Superior temporal gyrus (tissue), 1 donor: ENCODE data around the gene PEF1.
A peak's percentile ranks its signal among the peaks of the same experiment; 100 is the strongest.

Experiments
- DNase-seq: peaks from one replicate; pipeline ENCODE4 v3.0.0-alpha.2; 2016; ENCODE audit errors: extremely low spot score

Gene PEF1

GRCh38 chr1:31627930-31628559, 16.6 kb downstream of the PEF1 start:
- DNase-seq, result peak; percentile 38

- no peak for DNase-seq
Measured at GRCh38 chr1:31627301-31627929, 17.3 kb downstream of the PEF1 start.

- no peak for DNase-seq
Measured at GRCh38 chr1:31626223-31627207, 18.2 kb downstream of the PEF1 start.

- no peak for DNase-seq
Measured at GRCh38 chr1:31625561-31626222, 19.0 kb downstream of the PEF1 start.

GRCh38 chr1:31624731-31625514, 19.8 kb downstream of the PEF1 start:
- DNase-seq, result no peak

GRCh38 chr1:31624309-31624708, 20.4 kb downstream of the PEF1 start:
- DNase-seq, result no peak

GRCh38 chr1:31623365-31623764, 21.3 kb downstream of the PEF1 start:
- DNase-seq, result no peak

GRCh38 chr1:31621847-31622730, 22.6 kb downstream of the PEF1 start:
- DNase-seq, result no peak

- DNase-seq, result no peak
Measured at GRCh38 chr1:31621498-31621820, 23.2 kb downstream of the PEF1 start.

- DNase-seq, result no peak
Measured at GRCh38 chr1:31620631-31621497, 23.8 kb downstream of the PEF1 start.

GRCh38 chr1:31618916-31619846, 25.5 kb downstream of the PEF1 start:
- DNase-seq, result no peak

GRCh38 chr1:31617916-31618746, 26.5 kb downstream of the PEF1 start:
- no peak for DNase-seq

- DNase-seq, result no peak
Measured at GRCh38 chr1:31617218-31617915, 27.3 kb downstream of the PEF1 start, which contains the start of gene HCRTR1. HCRTR1 (plus strand) TSS chr1:31617689; CDS start chr1:31619193, 1,504 bp downstream.

GRCh38 chr1:31615939-31616338, 28.7 kb downstream of the PEF1 start:
- DNase-seq, result no peak

- no peak for DNase-seq
Measured at GRCh38 chr1:31615414-31615813, 29.3 kb downstream of the PEF1 start.

- DNase-seq, result no peak
Measured at GRCh38 chr1:31614414-31615005, 30.2 kb downstream of the PEF1 start.
